ENCODE data around the gene LARP6.

- TF ChIP-seq POLR2A (IDR thresholded peaks at IDR 0.05; ENCODE audit: low read length) (no peak), GATA1 (IDR thresholded peaks at IDR 0.05; ENCODE audit: low read depth, low read length) (no peak)
Observed at GRCh38 chr15:70902107-70902506, 48.1 kb upstream of the LARP6 start.
